ENCODE data around the gene DNAJC16.
"Not testable (repeated sequence)": the region's sequence is repeated elsewhere in the genome, so short reads cannot be mapped to it uniquely, and the experiment has no call there.

DNAJC16 gene

DNA sequence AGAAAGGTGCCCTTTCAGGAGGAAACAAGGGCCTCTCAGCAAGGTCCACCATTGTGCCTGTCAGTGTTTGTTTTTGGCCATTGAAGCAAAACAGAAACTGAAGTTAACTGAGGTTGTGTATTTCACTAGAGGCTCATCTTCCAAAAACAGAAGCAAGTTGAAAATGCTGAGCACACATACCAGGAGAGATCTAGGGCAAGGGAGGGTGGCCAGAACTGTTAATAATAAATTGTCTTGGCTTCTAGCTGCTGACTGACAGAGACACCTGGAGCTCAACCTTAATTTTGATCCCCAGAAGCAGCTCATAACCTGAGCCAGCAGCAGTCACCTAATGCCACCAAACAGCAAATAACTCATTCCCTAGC, 53.0 kb downstream of the DNAJC16 start:
- DNase-seq (ENCODE audit: low read depth in 2 of 3, low spot score in 2 of 3) = no peak

DNA sequence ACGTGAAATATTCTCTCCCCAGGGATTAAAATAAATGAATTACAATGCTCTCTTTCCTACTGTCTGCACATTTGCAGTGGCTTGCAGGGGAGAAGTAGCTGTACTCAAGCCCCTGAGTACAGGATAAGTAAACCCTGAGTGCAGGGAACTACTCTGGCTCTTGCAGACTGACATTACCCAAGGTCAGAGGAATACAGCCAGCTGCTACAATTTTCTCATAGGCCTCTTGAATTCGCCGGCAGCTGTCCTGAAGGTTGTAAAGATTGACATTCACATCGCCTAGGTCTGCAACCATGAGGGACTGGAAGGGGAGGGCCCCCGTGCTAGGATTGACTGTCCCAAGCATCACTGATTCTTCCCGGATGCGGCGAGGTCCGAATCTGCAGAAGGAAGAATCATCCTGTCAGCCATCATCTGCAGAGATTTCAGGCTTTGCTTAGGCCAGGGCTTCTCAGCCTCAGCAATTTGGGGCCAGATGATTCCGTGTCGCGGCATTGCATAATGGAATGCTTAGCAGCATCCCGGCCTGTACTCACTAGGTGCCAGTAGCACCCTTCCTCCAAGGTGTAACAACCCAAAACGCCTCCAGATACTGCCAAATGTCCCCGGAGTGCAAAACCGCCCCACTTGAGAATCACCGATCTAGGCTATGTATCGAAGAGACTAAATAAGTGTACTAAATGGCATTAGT, 56.5 kb downstream of the DNAJC16 start:
- no peak for DNase-seq (ENCODE audit: low read depth in 2 of 3, low spot score in 2 of 3)

DNA sequence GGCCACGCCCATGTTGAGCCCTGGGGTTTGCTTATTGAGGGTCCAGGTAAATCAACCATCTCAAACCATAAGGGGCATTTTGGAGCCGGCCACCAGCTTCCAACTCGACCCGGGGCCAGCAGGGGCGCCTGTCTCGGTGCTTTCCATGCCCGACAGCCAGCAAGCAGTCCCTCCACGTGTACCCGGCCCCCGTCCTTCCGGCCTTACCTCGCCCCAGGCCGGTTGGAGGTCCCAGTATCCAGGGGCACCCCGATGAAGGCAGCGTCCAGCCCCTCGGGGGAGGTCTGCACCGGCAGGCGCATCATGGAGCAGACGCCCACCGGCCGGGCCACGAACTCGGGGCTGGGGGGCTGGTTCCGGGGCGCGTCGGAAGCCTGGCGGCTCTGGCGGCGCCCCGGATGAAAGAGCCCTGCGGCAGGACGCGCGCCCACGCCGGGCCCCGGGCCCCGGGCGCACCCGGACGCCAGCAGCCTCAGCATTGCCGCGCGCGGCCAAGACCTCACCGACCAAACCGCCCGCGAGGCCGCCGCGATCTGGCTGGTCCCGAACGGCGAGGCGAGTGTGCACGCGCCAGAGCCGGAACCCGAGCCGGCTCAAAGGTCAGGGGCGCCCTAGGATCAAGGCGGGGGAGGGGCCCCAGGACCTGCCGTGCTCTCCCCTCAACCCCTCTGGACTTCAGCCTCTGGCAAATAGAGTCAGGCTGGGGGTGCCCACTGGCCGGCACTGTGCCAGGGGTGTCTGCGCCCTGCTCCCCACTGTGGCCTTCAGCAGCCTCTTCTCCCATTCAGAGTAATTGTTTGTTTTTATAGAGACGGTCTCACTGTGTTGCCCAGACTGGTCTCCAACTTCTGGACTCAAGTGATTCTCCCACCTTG, 58.1 kb downstream of the DNAJC16 start, which contains the start of gene AGMAT:
TSS of gene AGMAT (minus strand) at position 563 of the 875 bp plus-strand sequence. CDS start at position 479, 84 bp downstream.
- peak; percentile 47 to 59 (median 55) for DNase-seq (ENCODE audit: low read depth in 2 of 3, low spot score in 2 of 3)

GRCh38 chr1:15592285-15592684, 65.6 kb downstream of the DNAJC16 start:
- DNase-seq (ENCODE audit: low read depth in 2 of 3, low spot score in 2 of 3) = no peak

GRCh38 chr1:15595809-15596617, 69.4 kb downstream of the DNAJC16 start:
- no peak for DNase-seq (ENCODE audit: low read depth in 2 of 3, low spot score in 2 of 3)

DNA sequence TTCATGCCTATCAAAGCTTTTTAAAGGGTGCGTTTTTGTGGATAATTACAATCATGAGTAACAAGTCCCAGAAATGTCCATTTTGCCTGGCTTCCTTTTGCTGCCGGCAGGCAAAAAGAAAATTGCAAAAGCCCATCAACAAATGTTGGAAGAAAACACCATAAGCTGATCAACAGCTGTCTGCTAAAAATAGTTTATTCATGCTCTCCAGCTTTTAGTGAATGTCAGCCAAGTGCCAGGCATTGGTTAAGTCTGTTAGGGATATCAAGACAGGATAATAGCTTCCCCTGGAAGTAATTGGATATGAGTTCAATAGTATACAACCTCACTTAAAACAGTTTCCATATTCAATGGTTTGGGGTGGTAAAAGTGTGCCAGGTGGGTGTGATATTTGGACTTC, 71.8 kb downstream of the DNAJC16 start:
- no peak for DNase-seq (ENCODE audit: low read depth in 2 of 3, low spot score in 2 of 3)

DNA sequence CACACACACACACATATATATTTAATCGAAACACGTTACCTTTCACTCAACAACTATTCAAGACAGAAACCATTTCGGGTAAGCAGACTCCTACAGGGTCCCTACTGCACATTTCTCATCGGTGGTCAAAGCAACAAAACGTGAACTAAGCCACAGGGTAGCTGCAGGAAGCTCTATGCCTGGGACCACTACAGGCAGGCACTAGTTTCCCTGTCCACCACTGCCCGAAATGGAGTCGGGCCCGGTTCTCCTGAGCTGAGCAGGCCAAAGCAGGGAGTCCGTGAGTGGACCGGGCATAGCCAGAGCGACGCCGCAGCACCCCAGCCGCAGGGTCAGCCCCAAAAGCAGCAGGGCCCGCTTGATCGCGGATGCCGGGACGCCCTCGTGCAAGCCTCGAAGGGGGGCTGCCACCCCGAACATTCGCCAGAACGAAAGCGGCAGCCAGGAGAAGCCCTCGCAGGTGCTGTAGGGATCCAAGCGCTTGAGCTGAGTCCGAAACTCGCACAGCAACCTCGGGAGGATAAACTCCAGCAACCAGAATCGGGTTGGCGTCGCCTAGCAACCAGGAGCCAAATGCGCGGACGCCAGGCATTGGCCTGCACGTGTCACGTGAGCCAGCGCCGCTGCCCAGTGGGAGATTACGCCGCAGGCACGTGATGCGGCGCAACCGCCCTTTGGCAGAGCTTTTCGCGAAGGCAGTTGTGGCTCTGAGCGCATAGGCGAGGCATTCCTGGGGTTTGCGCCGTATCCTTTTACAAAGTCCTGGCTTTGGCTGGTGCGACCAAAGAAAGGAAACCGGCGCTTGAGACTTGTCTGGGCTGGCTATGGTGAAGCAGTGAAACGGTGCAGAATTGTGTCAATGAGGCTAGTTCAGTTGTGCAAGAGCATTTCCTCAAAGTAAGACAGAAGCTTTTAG, 76.7 kb downstream of the DNAJC16 start:
- peak; percentile 74 to 83 (median 76) for DNase-seq (ENCODE audit: low read depth in 2 of 3, low spot score in 2 of 3)

DNA sequence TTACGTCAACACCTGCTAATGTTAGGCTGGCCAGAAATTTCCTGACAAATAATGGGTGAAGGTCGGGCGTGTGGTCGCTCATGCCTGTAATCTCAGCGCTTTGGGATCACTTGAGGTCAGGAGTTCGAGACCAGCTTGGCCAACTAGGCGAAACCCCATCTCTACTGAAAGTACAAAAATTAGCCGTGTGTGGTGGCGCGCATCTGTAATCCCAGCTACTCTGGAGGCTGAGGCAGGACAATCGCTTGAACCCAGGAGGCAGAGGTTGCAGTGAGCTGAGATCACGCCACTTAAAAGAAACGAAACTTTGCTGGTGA, 77.3 kb downstream of the DNAJC16 start:
- DNase-seq (ENCODE audit: low read depth in 2 of 3, low spot score in 2 of 3) = not testable (repeated sequence)

- DNase-seq (ENCODE audit: low read depth in 2 of 3, low spot score in 2 of 3) = not testable (repeated sequence)
Measured at GRCh38 chr1:15604400-15604799, 77.8 kb downstream of the DNAJC16 start.

- no peak for DNase-seq (ENCODE audit: low read depth in 2 of 3, low spot score in 2 of 3)
Measured at GRCh38 chr1:15605398-15606383, 79.0 kb downstream of the DNAJC16 start.

DNA sequence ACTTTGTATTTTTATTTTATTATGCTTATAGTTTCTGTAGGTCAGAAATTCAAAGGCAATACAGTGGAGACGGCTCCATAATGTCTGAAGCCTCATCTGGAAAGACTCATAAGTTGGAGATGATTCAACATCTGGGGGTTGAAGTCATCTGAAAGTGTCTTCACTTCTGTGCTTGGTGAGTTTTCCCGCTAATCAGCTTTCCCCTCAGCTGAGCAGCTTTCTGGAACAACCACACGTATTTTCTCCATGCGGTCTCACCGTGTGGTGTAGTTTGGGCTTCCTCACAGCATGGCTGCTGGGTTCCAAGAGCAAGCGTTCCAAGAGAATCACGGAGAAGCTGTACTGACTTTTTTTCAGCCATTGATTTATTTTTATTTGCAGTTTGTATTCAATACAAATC, 83.0 kb downstream of the DNAJC16 start:
- DNase-seq (ENCODE audit: low read depth in 2 of 3, low spot score in 2 of 3) = no peak

GRCh38 chr1:15610167-15610566, 83.5 kb downstream of the DNAJC16 start:
- no peak for DNase-seq (ENCODE audit: low read depth in 2 of 3, low spot score in 2 of 3)

DNA sequence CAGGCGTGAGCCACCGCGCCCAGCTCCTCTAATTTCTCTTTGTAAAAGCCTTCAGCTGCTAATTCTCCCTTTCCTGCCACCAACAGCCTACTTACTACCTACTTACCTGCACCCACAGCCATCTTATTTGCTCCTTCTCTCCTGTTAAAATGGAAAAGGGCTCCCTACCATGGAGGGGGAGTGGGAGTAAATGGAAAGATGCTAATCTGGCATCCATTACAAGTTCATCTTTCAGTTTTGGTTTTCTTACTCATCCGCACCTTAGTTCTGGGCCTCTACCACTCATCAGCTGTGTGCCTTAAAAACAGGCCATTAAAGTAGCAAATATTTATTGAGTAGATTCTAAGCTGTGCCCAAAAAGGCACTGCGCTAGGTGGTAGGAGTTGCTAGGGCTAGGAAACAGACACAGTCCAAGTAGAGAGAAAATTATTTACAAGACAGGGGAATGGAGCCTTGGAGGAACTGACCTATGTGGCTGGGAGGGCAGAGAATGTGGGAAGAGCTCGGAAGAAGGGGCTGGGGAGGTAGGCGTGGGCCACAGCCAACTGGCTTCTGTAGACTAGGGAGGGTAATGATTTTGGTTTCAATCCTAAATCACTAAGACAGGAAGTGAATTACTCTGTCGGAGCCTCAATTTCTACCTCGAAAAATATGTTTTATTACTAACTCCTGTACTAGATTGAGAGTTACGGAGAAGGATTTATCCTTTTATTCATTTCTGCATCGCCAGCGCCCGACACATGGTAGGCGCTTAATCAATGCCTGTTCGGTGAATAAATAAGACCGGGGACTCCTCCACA, 89.9 kb downstream of the DNAJC16 start:
- DNase-seq (ENCODE audit: low read depth in 2 of 3, low spot score in 2 of 3) = no peak

DNA sequence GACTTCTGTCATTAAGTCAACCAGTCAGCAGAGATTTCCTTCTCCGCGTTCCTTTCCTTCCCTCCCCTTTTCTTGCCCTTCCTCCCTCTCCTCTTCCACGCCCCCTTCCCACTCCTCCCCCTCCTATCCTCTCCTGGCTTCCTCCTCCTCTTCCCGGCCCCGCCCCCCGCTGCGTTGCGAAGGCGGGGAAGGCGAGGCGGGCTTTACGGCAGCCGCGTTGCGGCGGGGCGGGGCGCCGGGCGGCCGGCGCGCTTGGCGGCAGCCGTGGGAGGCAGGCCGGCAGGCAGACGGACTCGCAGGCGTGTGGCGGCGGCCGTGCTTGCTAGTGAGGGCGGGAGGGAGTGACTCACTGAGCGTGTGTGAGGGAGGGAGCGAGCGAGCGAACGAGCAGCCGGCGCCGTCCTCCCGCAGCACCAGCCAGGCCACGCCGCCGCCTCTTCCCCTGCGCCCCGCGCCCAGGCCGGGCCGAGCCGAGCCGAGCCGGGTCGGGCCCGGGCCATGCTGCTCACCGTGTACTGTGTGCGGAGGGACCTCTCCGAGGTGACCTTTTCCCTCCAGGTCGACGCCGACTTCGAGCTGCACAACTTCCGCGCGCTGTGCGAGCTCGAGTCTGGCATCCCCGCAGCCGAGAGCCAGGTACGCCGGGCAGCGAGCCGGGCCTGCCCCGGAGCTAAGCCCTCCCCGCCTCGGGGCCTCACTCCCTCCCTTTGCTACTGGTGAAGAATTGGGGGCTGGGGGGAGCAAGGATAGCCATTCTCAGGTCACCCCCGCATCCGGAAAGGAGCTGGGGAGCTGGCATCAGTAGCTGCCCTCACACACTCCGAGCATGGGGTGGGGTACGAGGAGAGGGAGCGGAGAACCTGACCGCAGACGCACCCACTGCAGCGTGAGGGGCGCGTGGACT, 90.8 kb downstream of the DNAJC16 start, which contains the start of gene DDI2:
TSS of gene DDI2 (plus strand) at position 286 of the 904 bp plus-strand sequence. CDS start at position 499, 213 bp downstream.
- peak; percentile 80 to 96 (median 84) for DNase-seq (ENCODE audit: low read depth in 2 of 3, low spot score in 2 of 3)

- no peak for DNase-seq (ENCODE audit: low read depth in 2 of 3, low spot score in 2 of 3)
Measured at GRCh38 chr1:15618077-15618654, 91.5 kb downstream of the DNAJC16 start.

DNA sequence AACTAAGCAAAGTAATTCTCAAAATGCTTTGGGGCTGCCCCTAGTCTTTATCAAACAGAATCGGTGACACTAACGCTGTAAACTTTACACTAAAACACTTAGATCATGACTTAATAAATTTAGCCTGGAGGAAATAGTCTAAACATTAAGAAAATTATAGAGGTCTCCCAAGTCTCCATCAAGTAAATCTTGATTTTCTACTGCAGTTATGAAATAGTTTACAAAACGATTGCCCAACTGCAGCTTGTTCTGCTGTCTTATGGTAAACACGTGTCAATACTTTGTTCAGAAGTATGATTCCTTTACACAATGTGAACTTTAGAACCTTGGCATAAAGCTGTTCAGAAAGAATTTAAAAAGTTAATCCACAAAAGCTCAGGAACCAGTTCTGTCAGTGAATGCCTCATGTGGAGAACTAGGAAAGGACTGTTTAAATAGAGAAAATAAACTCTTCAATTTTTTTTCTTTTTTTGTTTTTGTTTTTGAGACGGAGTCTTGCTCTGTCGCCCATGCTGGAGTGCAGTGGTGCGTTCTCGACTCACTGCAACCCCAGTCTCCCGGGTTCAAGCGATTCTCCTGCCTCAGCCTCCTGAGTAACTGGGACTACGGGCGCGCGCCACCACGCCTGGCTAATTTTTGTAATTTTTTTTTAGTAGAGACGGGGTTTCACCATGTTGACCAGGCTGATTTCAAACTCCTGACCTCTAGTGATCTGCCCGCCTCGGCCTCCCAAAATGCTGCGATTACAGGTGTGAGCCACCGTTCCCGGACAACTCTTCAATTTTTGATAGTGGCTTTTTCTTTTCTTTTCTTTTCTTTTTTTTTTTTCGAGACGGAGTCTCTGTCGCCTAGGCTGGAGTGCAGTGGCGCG, 92.2 kb downstream of the DNAJC16 start:
- DNase-seq (ENCODE audit: low read depth in 2 of 3, low spot score in 2 of 3) = no peak

Measured in activated CD8-positive, alpha-beta memory T cell treated with anti-CD3 and anti-CD28 coated beads for 48 hours (primary cell).